IPS DF 19.7 (cell line): Measurements from ENCODE around the gene DAG1.

ENCODE experiments used
- DNase-seq: peaks from one replicate; pipeline ENCODE4 v3.0.0-alpha.2; 2013; ENCODE audit warnings: low read depth, low spot score

DAG1 gene

DNA sequence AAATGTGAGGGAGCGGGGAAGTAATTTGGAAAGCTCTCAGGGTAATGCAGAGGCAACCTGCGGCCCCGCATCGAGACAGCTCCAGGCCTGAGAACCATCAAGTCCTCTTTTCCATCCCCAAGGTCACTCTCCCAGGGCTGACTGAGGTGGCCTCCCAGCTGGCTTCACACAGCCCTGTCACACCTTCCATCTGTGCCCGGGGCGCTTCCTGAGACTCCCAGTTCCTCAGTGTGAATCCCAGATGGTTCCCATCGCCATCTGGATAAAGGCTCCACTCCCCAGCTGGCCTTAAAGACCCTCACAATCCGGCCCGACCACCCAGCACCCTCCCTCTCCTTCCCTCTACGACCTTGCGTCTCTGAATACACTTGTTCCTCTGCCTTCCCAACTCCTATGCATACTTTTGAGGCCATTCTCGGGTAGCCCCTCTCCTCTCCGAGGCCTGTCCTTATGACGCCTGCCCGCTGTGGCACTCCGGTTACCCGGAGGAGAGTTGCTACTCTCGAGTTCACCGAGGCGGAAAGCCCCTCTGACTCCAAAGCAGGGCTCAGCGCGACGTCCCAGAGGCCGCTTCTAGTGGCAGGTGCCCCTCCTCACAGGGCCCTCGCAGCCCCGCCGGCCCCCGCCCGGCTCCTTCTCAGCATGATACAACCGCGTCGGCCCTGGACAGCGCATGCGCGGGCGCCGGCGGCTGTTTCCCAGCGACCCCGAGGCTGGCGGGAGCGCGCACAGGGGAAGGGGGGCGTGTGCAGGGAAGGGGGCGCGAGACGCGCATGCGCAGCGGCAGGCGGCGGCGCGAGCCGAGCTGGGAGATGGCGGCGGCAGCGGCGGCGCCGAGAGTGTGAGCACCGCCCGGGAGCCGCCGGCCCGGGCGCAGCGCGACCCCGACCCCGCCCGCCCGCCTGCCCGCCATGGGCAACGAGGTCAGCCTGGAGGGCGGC lies 83.9 kb downstream of the DAG1 start, which contains the start of gene BSN:
BSN (plus strand) TSS at position 786 of the 941 bp plus-strand sequence; CDS start at position 912, 126 bp downstream.
- DNase-seq = no peak

GRCh38 chr3:49554633-49555265 lies 84.7 kb downstream of the DAG1 start:
- no peak for DNase-seq

- DNase-seq = no peak
Measured at GRCh38 chr3:49556500-49557275, 86.6 kb downstream of the DAG1 start.

DNA sequence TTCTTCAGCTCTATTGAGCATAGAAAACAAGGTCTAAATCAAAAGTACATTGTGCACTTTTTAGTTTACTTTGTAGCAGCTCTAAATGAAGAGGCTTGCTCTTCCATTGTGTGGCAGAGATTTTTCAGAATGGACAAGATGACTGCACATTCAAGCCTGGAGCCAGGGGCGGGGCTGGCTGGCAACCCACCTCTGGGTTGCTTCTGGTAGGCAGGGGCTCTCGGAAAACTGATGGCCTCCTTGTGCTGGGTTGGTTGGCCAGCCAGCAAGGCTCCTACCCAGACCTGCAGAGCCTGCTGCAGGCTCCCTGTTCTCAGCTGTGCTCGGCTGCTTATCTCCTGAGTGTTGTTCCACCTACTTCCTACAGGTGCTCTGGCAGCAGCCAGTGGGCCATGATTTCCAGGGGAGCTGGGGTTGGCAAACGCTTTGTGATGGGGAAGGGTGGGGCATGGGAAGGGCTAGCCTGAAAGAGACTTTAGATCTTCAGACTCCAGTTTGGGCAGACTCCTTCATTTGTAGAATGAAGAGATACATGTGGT lies 93.0 kb downstream of the DAG1 start:
- no peak for DNase-seq

DNA sequence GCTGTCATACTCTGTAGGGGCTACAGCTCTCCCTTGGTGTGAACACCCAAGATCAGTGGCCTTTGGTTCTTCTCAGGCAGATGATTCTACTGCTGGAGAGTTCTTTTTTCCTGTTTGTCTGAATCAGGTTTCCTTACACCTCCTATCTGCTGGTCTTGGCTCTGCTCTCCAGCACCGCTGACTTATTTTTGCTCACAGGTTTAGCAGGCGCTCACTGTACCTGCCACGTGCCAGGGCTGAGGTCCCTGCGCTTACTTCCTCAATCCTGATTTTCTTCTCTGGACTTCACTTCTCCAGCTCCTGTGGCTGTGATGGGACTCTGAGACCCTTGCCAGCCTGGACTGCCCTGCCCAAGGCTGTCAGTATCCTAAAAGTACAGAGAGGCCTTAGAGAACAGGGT lies 93.7 kb downstream of the DAG1 start:
- DNase-seq = no peak

DNA sequence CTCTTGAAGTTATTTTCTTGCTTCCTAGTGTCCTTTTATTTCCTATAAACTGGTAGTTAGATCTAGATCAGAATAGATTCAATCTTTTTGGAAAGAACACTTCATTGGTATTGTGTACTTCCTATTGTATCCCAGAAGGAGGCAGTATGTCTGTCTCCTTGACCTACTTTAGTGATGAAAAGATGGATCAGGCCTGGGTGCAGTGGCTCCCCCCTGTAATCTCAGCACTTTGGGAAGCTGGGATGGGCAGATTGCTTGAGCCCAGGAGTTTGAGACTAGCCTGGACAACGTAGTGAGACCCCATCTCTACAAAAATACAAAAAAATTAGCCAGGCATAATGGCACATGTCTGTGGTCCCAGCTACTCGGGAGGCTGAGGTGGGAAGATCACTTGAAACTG lies 96.2 kb downstream of the DAG1 start:
- DNase-seq = no peak

DNA sequence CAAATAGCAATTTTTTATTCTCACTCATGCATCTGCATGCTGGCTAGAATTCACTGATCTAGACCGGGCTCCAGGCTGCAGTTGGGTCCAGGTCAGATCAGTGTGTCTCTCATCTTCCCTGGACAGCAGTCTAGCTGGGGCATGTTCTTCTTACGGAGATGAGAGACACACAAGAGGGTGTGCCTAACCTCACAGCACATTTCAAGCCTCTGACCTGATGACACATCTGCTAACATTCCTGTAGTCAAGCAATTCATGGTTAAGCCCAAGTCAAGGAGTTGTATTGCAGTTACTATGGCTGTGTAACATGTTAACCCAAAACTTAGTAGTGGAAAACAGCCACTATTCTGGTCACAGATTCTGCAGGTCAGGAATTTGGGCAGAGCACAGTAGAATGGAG lies 97.3 kb downstream of the DAG1 start:
- DNase-seq = no peak

DNA sequence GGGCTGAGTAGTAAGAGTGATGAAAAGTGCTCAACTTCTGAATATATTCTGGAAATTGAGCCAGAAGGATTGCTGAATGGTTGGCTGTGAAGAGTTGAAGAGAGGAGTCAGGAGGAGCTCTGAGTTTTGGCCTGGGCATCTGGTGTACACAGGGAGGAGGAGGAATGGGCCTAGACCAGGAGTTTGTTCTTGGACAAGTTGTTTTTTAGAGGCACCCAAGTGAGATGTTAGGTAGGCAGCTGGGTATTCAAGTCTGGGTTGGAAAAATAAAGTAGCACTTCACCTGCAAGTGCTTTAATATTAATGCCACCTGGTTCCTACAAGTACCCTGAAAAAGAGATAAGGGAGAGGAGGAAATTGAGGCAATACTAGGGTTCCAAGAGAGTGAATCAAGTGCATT lies 98.9 kb downstream of the DAG1 start:
- no peak for DNase-seq

GRCh38 chr3:49570028-49570654 lies 100.1 kb downstream of the DAG1 start:
- DNase-seq = no peak

- no peak for DNase-seq
Measured at GRCh38 chr3:49582177-49582576, 112.1 kb downstream of the DAG1 start.
